Fibroblast of peridontal ligament (primary cell): ENCODE data around the gene APBA2.
A peak's percentile ranks its signal among the peaks of the same experiment; 100 is the strongest.
"Not testable (repeated sequence)": the region's sequence is repeated elsewhere in the genome, so short reads cannot be mapped to it uniquely, and the experiment has no call there.

ENCODE experiments used
- DNase-seq: peaks from one replicate; pipeline ENCODE4 v3.0.0-alpha.2; 2010; ENCODE audit errors: extremely low read depth

The APBA2 gene

GRCh38 chr15:29035336-29036285, 149.8 kb downstream of the APBA2 start:
- no peak for DNase-seq

- DNase-seq: no peak
Measured at GRCh38 chr15:29037997-29038705, 152.4 kb downstream of the APBA2 start.

- no peak for DNase-seq
Measured at GRCh38 chr15:29039466-29040369, 153.9 kb downstream of the APBA2 start.

- DNase-seq: peak; percentile 70
Measured at GRCh38 chr15:29040370-29040751, 154.6 kb downstream of the APBA2 start.

- peak; percentile 18 for DNase-seq
Measured at GRCh38 chr15:29043736-29044502, 158.1 kb downstream of the APBA2 start.

- no peak for DNase-seq
Measured at GRCh38 chr15:29044503-29044901, 158.7 kb downstream of the APBA2 start.

- not testable (repeated sequence) for DNase-seq
Measured at GRCh38 chr15:29045161-29045560, 159.4 kb downstream of the APBA2 start.

- peak; percentile 29 for DNase-seq
Measured at GRCh38 chr15:29045717-29046116, 159.9 kb downstream of the APBA2 start.

GRCh38 chr15:29046281-29046810, 160.6 kb downstream of the APBA2 start:
- no peak for DNase-seq

GRCh38 chr15:29046977-29047376, 161.2 kb downstream of the APBA2 start:
- DNase-seq: no peak

- DNase-seq: no peak
Measured at GRCh38 chr15:29048011-29048410, 162.2 kb downstream of the APBA2 start.

GRCh38 chr15:29050870-29051269, 165.1 kb downstream of the APBA2 start:
- peak; percentile 26 for DNase-seq

GRCh38 chr15:29051422-29051821, 165.6 kb downstream of the APBA2 start:
- DNase-seq: no peak

GRCh38 chr15:29053006-29053405, 167.2 kb downstream of the APBA2 start:
- no peak for DNase-seq

- no peak for DNase-seq
Measured at GRCh38 chr15:29053661-29054131, 167.9 kb downstream of the APBA2 start.

GRCh38 chr15:29054171-29055045, 168.6 kb downstream of the APBA2 start:
- DNase-seq: no peak

- DNase-seq: no peak
Measured at GRCh38 chr15:29055876-29056275, 170.1 kb downstream of the APBA2 start.

- DNase-seq: no peak
Measured at GRCh38 chr15:29056839-29057450, 171.2 kb downstream of the APBA2 start.

GRCh38 chr15:29057856-29058255, 172.1 kb downstream of the APBA2 start:
- DNase-seq: no peak
